HCT116 (cell line): ENCODE results near the gene SSTR5.

ENCODE experiments used
- EGR1 ChIP-seq: IDR thresholded peaks from 2 replicates; pipeline ENCODE4 v1.6.1; 2012; ENCODE audit warnings: low read depth
- EZH2 ChIP-seq: fragments of 200-600 bp; sonication (generic); IDR thresholded peaks from 2 replicates; pipeline ENCODE4 v1.6.1; 2017; ENCODE audit warnings: antibody characterized with exemption, mixed run types
- POLR2A ChIP-seq: IDR thresholded peaks from 2 replicates; pipeline ENCODE4 v1.7.0; 2011; ENCODE audit warnings: borderline replicate concordance; ENCODE audit not compliant: insufficient read depth, insufficient read length; ENCODE audit errors: extremely low read depth
- RAD21 ChIP-seq: IDR thresholded peaks from 2 replicates; pipeline ENCODE4 v1.6.1; 2012; ENCODE audit warnings: low read depth, mild to moderate bottlenecking
- TF ChIP-seq, protein P1 (sequence below), 3 experiments: fragments of 200-600 bp in 1 of 3; sonication (generic) in 1 of 3; IDR thresholded peaks in 2 of 3; conservative IDR thresholded peaks in 1 of 3; 2 replicates each; pipeline ENCODE4 v1.5.1; 2012 to 2017; ENCODE audit warnings: low read depth in 2 of 3, low read length in 2 of 3, antibody characterized with exemption in 1 of 3, borderline replicate concordance in 1 of 3, control low read depth in 1 of 3, mild to moderate bottlenecking in 1 of 3, mixed read lengths in 1 of 3, mixed run types in 1 of 3, moderate library complexity in 1 of 3; ENCODE audit not compliant: insufficient read depth in 1 of 3
- TF ChIP-seq, protein P2 (sequence below): IDR thresholded peaks from 2 replicates; pipeline ENCODE4 v1.6.1; 2012

DNA sequence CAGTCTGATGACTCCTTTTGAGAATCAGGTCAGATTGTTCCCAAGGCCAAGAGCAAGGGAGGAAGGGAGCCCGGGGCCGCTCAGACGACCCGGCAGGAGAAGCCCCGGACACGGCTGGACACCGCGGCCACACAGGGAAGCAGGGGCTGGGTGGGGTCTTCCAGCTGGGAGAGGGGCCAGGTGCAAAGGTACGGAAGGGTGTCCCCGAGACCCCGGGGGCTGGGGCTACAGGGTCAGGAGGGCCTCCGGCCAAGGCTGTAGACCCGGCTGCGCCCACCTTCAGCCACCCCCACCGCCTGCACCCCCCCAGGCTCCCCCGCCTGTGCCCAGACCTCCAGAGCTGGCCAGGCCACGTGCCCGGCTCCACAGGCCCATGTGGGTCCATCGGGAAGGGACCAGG, 45.4 kb downstream of the SSTR5 start:
- TF ChIP-seq EZH2 (no peak), RAD21 (no peak), EGR1 (no peak), POLR2A (no peak)
- TF ChIP-seq, protein P1, sequence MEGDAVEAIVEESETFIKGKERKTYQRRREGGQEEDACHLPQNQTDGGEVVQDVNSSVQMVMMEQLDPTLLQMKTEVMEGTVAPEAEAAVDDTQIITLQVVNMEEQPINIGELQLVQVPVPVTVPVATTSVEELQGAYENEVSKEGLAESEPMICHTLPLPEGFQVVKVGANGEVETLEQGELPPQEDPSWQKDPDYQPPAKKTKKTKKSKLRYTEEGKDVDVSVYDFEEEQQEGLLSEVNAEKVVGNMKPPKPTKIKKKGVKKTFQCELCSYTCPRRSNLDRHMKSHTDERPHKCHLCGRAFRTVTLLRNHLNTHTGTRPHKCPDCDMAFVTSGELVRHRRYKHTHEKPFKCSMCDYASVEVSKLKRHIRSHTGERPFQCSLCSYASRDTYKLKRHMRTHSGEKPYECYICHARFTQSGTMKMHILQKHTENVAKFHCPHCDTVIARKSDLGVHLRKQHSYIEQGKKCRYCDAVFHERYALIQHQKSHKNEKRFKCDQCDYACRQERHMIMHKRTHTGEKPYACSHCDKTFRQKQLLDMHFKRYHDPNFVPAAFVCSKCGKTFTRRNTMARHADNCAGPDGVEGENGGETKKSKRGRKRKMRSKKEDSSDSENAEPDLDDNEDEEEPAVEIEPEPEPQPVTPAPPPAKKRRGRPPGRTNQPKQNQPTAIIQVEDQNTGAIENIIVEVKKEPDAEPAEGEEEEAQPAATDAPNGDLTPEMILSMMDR (IDR thresholded peaks at IDR 0.05 in 2 of 3, conservative IDR thresholded peaks at IDR 0.05 in 1 of 3; ENCODE audit: borderline replicate concordance in 1 of 3, insufficient read depth in 1 of 3, low read depth in 2 of 3, low read length in 2 of 3), result no peak
- TF ChIP-seq, protein P2, sequence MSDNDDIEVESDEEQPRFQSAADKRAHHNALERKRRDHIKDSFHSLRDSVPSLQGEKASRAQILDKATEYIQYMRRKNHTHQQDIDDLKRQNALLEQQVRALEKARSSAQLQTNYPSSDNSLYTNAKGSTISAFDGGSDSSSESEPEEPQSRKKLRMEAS, result no peak
